Heart left ventricle (tissue), 16 donors: ENCODE measurements around the gene ACSF3. TPM values are rescaled to one million over a fixed set of nuclear protein-coding genes. Genes with fewer than 3 reads are reported as not detected.

Experiments
- ATAC-seq, 4 donors: fragments of 200-7000 bp; cut with Tn5 transposase; one replicate each; pipeline ENCODE4 v1.9.1; 2020 to 2022; ENCODE audit warnings: moderate library complexity in 4 of 4, mild to moderate bottlenecking in 3 of 4, moderate number of reproducible peaks in 1 of 4
- DNase-seq, 5 donors: peaks; one replicate each; pipeline ENCODE4 v3.0.0-alpha.2; 2020
- H3K27ac ChIP-seq, 12 donors: fragments of 200-600 bp; sonication (generic) in 4 of 12; one replicate each; pipeline versions ENCODE4 v1.5.0 to v1.8.0; 2016 to 2022; ENCODE audit warnings: mild to moderate bottlenecking in 2 of 12
- H3K27me3 ChIP-seq, 9 donors: fragments of 200-600 bp; sonication (generic) in 2 of 9; one replicate each; pipeline versions ENCODE4 v1.5.1 to v1.8.0; 2016 to 2022; ENCODE audit warnings: mild to moderate bottlenecking in 3 of 9
- H3K36me3 ChIP-seq, 9 donors: fragments of 200-600 bp; sonication (generic) in 2 of 9; one replicate each; pipeline versions ENCODE4 v1.5.0 to v1.8.0; 2018 to 2022; ENCODE audit warnings: mild to moderate bottlenecking in 2 of 9
- H3K4me1 ChIP-seq, 12 donors: fragments of 200-600 bp; sonication (generic) in 4 of 12; one replicate each; pipeline versions ENCODE4 v1.5.0 to v1.8.0; 2016 to 2022; ENCODE audit warnings: mild to moderate bottlenecking in 3 of 12
- H3K4me3 ChIP-seq, 12 donors: fragments of 200-600 bp; sonication (generic) in 4 of 12; one replicate each; pipeline versions ENCODE4 v1.5.0 to v1.8.0; 2017 to 2022; ENCODE audit warnings: mild to moderate bottlenecking in 9 of 12, moderate library complexity in 4 of 12
- H3K9me3 ChIP-seq, 12 donors: fragments of 200-600 bp; sonication (generic) in 4 of 12; one replicate each; pipeline versions ENCODE4 v1.5.0 to v1.8.0; 2016 to 2022; ENCODE audit warnings: mild to moderate bottlenecking in 1 of 12
- CTCF ChIP-seq, 12 donors: fragments of 200-600 bp; sonication (generic) in 4 of 12; IDR thresholded peaks; one replicate each; pipeline versions ENCODE4 v1.5.0 to v1.8.0; 2018 to 2022; ENCODE audit warnings: antibody characterized with exemption in 12 of 12, mild to moderate bottlenecking in 5 of 12
- POLR2A ChIP-seq, 2 donors: fragments of 450-650 bp; IDR thresholded peaks; one replicate each; pipeline ENCODE4 v1.6.1; 2017; ENCODE audit warnings: antibody characterized with exemption in 2 of 2, mild to moderate bottlenecking in 2 of 2, moderate library complexity in 2 of 2
- WGBS, 4 donors: extraction: QIAGEN DNeasy Blood & Tissue Kit in 2 of 4; methylation state at CpG; one replicate each; pipeline versions ENCODE4 v1.1.5 to v1.1.7; 2013 to 2018; 5-methylcytosine and 5-hydroxymethylcytosine counted together
- intact Hi-C, 10 donors: fragments of 100-400 bp; cut with DNase I; formaldehyde crosslinking; loops; one replicate each; pipeline versions ENCODE4 v1.11.1 to v1.14.2; 2022
- polyA plus RNA-seq, 2 donors: library from polyadenylated mRNA; stranded (reverse); fragments of 200-250 nt; gene quantifications; one replicate each; pipeline ENCODE4 v1.2.3, GENCODE V29; 2013
- total RNA-seq, 9 donors: library from RNA; depleted of rRNA in 2 of 9; stranded (reverse); fragments of >200 nt in 2 of 9; fragmentation: NEBNext Ultra II Directional in 3 of 9; extraction: Animal tissue kit (Norgen Biotek cat#: 25700) in 3 of 9; gene quantifications; one replicate each; pipeline versions ENCODE4 v1.1.0 to v1.2.4, GENCODE V29; 2016 to 2023
- donor health status: ischemic (EF 13 %, LVEDD 7.1; RV severe dilation, severe dysfunction).
- donor health status: healthy with polysubstance abuse.
- donor health status: DM: no; HTN: yes; CAD: no.
- donor health status: DM: no; HTN: no; CAD: no.
- donor health status: ischemic (EF 25% LVEDD 6.9; RV normal size, moderate dysfunction).
- donor health status: ischemic (EF 25% LVEDD 5.7; RV mildly dilated, moderate dysfunction).
- donor health status: healthy.
- donor health status: DM: yes; HTN: yes; CAD: no.
- donor health status: ischemic (EF 35%, LVEDD 5.7; RV mildly dilated, moderate dysfunction).
- donor health status: nonischemic (EF 11% LVEDD 7.7; RV severe dilation, severe dysfunction).
- donor health status: DM: yes; HTN: yes; CAD: no.
- donor health status: PGD.
- donor health status: ischemic (EF 29% LVEDD 5.4; RV normal size, mild dysfunction).
- donor health status: nonischemic (EF 23%, LVEDD 6.1; RV moderate dilation, normal function).

Gene ACSF3
- total and polyA plus RNA-seq, 11 donors, result 10.3 to 26.3 (median 19.3) TPM

DNA sequence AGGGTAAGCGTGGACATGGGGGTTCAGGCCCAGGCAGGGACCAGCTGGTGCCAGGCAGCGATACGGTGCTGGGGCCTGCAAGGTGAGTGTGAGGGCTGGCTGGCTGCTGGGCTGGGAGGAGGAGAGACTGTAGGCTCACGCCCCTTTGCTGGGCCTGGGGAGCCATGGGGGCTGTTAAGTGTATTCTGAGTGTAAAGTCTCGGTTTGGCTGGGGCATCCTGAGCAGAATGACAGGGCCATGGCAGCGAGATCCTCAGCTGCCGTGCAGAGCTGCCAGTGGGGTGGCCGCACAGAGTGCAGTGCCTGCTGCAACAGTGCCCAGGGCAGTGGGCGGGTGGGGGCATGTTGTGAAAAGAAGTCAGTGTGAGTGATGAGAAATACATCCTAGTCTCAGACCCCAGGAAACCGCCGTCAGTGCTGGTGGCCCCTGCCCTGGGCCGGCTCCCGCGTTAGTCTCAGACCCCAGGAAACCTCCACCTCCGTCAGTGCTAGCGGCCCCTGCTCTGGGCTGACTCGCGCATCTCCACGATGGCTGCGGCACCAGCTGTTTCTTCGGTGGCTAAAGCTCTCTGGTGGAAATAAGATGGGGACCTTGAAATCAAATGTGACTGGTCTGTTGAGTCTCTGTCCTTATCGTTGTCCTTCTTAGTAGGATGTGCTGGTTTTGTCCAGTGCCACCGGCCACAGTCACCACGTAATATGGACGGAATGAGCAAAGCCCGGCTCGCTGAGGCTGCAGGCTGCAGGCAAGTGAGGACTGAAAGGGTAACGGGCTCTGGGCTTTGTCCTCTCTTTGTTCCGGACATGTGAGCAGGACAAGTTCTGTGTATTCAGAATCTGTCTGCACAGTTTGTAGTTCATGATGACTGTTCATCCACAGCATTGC lies 22.9 kb downstream of the ACSF3 start:
- peak in 3 of 5 donors; percentile 14 to 52 (median 15) for DNase-seq
- Histone ChIP-seq H3K27ac (peak overlapping the region in 1 of 12 donors; percentile 95), H3K9me3 (no peaks in the 10 kb centered on the region), H3K36me3 (peaks cover 0 to 92% (median 62%) of the 10 kb centered on the region in 9 donors), H3K4me3 (no peak overlapping the region), H3K4me1 (peaks cover 0 to 28% (median 0%) of the 10 kb centered on the region in 12 donors), H3K27me3 (no peaks in the 10 kb centered on the region)
- TF ChIP-seq CTCF (IDR thresholded peaks at IDR 0.05) (no peak), POLR2A (IDR thresholded peaks at IDR 0.05) (no peak)
- WGBS, 4 donors, result 91 to 92% (median 92%) methylated on average over 29 of the region's 29 CpGs
- intact Hi-C loops, result no loop called here
- no peak for ATAC-seq

DNA sequence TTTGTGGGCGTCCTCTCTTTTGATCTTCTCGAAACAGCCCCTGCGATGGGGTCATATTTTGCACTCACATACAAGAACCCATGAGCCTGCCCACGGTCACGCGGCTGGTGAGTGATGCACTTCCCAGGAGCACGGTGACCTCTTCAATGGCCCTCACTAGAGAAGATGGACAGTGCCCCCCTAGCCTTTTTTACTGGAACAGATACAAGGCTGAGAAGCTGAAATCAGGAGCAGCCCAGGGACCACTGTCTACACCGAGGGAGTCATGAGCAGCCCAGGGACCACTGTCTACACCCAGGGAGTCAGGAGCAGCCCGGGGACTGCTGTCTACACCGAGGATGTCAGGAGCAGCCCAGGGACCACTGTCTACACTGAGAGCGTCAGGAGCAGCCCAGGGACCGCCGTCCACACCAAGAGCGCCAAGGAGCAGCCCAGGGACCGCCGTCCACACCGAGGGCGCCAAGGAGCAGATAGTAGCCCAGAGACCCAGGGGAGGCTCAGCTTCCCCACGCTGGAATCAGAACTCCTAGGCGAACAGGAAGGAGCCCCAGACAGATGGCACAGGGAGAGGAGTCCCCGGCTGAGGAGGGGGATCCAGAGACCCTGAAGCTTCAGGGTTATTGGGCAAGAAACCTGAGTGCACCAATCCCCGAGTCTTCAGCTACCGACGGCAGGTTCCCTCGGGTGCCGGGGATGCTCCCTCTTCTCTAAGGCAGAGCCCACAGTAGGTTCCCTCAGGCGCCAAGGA lies 23.7 kb downstream of the ACSF3 start:
- Histone ChIP-seq H3K36me3 (peaks cover 0 to 93% (median 58%) of the 10 kb centered on the region in 9 donors), H3K9me3 (no peaks in the 10 kb centered on the region), H3K27me3 (no peaks in the 10 kb centered on the region), H3K4me3 (no peak overlapping the region), H3K4me1 (peaks cover 0 to 28% (median 0%) of the 10 kb centered on the region in 12 donors), H3K27ac (no peak overlapping the region)
- 93 to 97% (median 95%) methylated on average over 17 to 27 of the region's 27 CpGs for WGBS, 4 donors
- ATAC-seq, result no peak
- TF ChIP-seq POLR2A (IDR thresholded peaks at IDR 0.05), result no peak
- TF ChIP-seq CTCF (IDR thresholded peaks at IDR 0.05), result no peak
- DNase-seq, result peak in 3 of 5 donors; percentile 14 to 25 (median 15)
- intact Hi-C loops, result no loop called here

DNA sequence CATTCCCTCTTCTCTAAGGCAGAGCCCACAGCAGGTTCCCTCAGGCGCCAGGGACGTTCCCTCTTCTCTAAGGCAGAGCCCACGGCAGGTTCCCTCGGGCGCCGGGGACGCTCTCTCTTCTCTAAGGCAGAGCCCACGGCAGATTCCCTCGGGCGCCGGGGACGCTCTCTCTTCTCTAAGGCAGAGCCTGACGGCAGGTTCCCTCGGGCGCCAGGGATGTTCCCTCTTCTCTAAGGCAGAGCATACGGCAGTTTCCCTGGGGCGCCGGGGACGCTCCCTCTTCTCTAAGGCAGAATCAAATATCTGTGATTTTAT lies 24.3 kb downstream of the ACSF3 start:
- WGBS, 4 donors, result 83 to 89% (median 86%) methylated on average over 19 of the region's 19 CpGs
- intact Hi-C loops, result no loop called here
- H3K9me3 ChIP-seq, result no peaks in the 10 kb centered on the region
- no peak overlapping the region for H3K4me3 ChIP-seq
- DNase-seq (peak in 1 of 5 donors; percentile 11), ATAC-seq (no peak)
- no peaks in the 10 kb centered on the region for H3K27me3 ChIP-seq
- peaks cover 0 to 94% (median 55%) of the 10 kb centered on the region in 9 donors for H3K36me3 ChIP-seq
- no peak for TF ChIP-seq POLR2A (IDR thresholded peaks at IDR 0.05)
- TF ChIP-seq CTCF (IDR thresholded peaks at IDR 0.05), result no peak
- peaks cover 0 to 28% (median 0%) of the 10 kb centered on the region in 12 donors for H3K4me1 ChIP-seq
- H3K27ac ChIP-seq, result no peak overlapping the region
